ENCODE results near the gene PTPRD.

Gene PTPRD

DNA sequence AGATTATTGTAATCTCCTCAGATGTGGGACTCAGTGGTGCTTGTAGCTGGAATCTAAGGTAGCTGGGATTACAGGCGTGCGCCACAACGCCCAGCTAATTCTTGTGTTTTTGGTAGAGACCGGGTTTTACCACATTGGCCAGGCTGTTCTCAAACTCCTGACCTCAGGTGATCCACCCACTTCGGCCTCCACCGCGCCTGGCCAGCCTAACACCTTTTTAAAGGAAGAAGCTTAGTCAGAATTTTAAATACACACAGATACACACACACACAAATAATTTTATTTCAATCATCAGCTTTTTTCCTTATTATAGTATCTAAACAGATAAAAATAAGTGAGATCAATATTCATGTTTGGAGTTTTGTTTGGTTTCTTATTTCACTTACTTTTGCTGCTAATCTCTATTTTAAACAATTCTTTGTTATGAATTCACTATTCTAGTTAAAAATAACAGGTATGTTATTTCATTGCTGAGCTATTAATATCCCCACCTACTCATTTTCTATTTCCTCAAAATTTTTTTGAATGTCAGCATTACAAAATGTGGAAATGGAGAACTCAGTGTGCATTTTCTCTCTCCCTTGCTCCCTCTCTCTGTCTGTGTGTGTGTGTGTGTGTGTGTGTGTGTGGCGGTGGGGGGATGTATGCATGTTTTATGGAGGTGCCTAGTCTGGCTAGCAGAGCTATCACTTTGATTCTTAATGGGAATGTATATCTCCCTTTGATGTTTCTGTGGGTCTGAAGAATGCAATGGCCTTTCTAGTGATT is 1852.6 kb downstream of the PTPRD start:
- TF ChIP-seq, protein P1, sequence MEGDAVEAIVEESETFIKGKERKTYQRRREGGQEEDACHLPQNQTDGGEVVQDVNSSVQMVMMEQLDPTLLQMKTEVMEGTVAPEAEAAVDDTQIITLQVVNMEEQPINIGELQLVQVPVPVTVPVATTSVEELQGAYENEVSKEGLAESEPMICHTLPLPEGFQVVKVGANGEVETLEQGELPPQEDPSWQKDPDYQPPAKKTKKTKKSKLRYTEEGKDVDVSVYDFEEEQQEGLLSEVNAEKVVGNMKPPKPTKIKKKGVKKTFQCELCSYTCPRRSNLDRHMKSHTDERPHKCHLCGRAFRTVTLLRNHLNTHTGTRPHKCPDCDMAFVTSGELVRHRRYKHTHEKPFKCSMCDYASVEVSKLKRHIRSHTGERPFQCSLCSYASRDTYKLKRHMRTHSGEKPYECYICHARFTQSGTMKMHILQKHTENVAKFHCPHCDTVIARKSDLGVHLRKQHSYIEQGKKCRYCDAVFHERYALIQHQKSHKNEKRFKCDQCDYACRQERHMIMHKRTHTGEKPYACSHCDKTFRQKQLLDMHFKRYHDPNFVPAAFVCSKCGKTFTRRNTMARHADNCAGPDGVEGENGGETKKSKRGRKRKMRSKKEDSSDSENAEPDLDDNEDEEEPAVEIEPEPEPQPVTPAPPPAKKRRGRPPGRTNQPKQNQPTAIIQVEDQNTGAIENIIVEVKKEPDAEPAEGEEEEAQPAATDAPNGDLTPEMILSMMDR (IDR thresholded peaks at IDR 0.05; ENCODE audit: low read depth, low read length) = no peak
- no peak overlapping the region for H3K4me3 ChIP-seq (ENCODE audit: low read depth, low read length)

- H3K4me3 ChIP-seq (ENCODE audit: low read depth, low read length) = no peak overlapping the region
- TF ChIP-seq, protein P1 (IDR thresholded peaks at IDR 0.05; ENCODE audit: low read depth, low read length) = no peak
Observed at GRCh38 chr9:8757881-8758280, 1854.9 kb downstream of the PTPRD start.

GRCh38 chr9:8754751-8755150 is 1858.1 kb downstream of the PTPRD start:
- H3K4me3 ChIP-seq (ENCODE audit: low read depth, low read length) = no peak overlapping the region
- TF ChIP-seq, protein P1 (IDR thresholded peaks at IDR 0.05; ENCODE audit: low read depth, low read length) = no peak

GRCh38 chr9:8751406-8751930 is 1861.3 kb downstream of the PTPRD start:
- H3K4me3 ChIP-seq (ENCODE audit: low read depth, low read length) = no peak overlapping the region

GRCh38 chr9:8750639-8751051 is 1862.2 kb downstream of the PTPRD start:
- TF ChIP-seq, protein P1 (IDR thresholded peaks at IDR 0.05; ENCODE audit: low read depth, low read length) = no peak
- H3K4me3 ChIP-seq (ENCODE audit: low read depth, low read length) = no peak overlapping the region

More at GRCh38 chr9:8751406-8751930, 1861.3 kb downstream of the PTPRD start:
- TF ChIP-seq, protein P1 (IDR thresholded peaks at IDR 0.05; ENCODE audit: low read depth, low read length) = no peak

DNA sequence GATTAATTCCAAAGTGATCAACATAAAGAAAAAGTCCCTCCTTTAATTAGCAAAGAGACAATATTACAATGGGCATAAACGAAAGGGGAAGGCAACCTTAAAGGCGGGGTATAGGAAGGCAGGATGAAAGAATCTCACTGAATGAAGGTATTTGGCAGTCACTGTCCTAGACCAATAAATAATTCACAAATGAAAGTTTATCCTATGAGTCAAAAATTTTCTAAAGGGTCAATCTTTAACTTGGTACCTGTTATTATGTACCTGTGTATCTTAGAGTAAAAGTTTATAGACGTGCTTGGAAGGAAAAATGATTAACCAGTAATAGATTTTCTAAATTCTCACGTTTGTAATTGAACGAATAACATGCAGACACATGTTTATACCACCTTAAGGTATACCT is 1867.5 kb downstream of the PTPRD start:
- TF ChIP-seq, protein P1 (IDR thresholded peaks at IDR 0.05; ENCODE audit: low read depth, low read length) = no peak

DNA sequence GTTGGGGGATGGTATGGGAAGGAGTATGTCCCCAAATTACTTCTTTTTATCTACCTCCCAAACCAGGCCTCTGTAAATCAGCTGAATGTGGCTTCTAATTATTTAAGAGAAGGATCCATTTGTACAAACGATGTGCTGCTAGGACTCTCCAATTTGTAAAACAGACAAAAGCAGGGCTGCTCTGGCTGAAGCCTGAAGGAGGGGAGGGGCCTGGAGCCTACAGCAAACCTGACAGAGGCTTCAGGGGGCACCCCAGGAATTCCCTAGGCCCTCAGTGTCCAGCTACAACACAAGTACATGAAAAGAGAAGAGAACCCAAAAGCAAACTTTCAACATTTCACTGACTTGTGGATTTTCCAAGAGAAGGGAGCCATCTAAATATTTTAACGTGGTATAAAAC is 1873.9 kb downstream of the PTPRD start:
- H3K4me3 ChIP-seq (ENCODE audit: low read depth, low read length) = no peak overlapping the region
- TF ChIP-seq, protein P1 (IDR thresholded peaks at IDR 0.05; ENCODE audit: low read depth, low read length) = no peak

More for the DNA sequence above, 1867.5 kb downstream of the PTPRD start:
- H3K4me3 ChIP-seq (ENCODE audit: low read depth, low read length) = no peak overlapping the region
